Measurements from ENCODE around the gene GJA1. TPM values are rescaled to one million over a fixed set of nuclear protein-coding genes. Genes with fewer than 3 reads are reported as not detected.

Gene GJA1
- total and polyA plus RNA-seq, 4 donors, result 20.7 to 90.0 (median 65.5) TPM

GRCh38 chr6:121399966-121400365 is 35.5 kb upstream of the GJA1 start:
- H3K9ac ChIP-seq (ENCODE audit: insufficient read depth in 1 of 2, low read length in 2 of 2), result no peak overlapping the region
- TF ChIP-seq CTCF (IDR thresholded peaks at IDR 0.05; ENCODE audit: control extremely low read depth, extremely low read depth), result no peak
- H3K36me3 ChIP-seq (ENCODE audit: control insufficient read depth in 4 of 4, insufficient read depth in 4 of 4, low read length in 4 of 4), result no peaks in the 10 kb centered on the region
- H3K9me3 ChIP-seq (ENCODE audit: control insufficient read depth in 4 of 4, insufficient read depth in 3 of 4, low read length in 3 of 4), result peaks cover 0 to 3% (median 0%) of the 10 kb centered on the region in 4 donors
- no peak overlapping the region for H3K27ac ChIP-seq (ENCODE audit: low read depth in 1 of 2, low read length in 1 of 2)
- no peaks in the 10 kb centered on the region for H3K27me3 ChIP-seq (ENCODE audit: control insufficient read depth in 3 of 3, insufficient read depth in 3 of 3, low read length in 2 of 3)
- ATAC-seq (ENCODE audit: insufficient read depth, low FRiP score) (no peak), DNase-seq (no peak)
- 77% methylated on average over 2 of the region's 2 CpGs for WGBS, 2 donors
- no peak overlapping the region for H3K4me3 ChIP-seq
- H3K4me1 ChIP-seq (ENCODE audit: control insufficient read depth in 5 of 5, insufficient read depth in 5 of 5, low read length in 5 of 5), result no peaks in the 10 kb centered on the region

GRCh38 chr6:121403964-121404363 is 31.5 kb upstream of the GJA1 start:
- Histone ChIP-seq H3K4me1 (ENCODE audit: control insufficient read depth in 5 of 5, insufficient read depth in 5 of 5, low read length in 5 of 5) (no peaks in the 10 kb centered on the region), H3K9me3 (ENCODE audit: control insufficient read depth in 4 of 4, insufficient read depth in 3 of 4, low read length in 3 of 4) (peaks cover 0 to 3% (median 0%) of the 10 kb centered on the region in 4 donors), H3K27me3 (ENCODE audit: control insufficient read depth in 3 of 3, insufficient read depth in 3 of 3, low read length in 2 of 3) (no peaks in the 10 kb centered on the region), H3K27ac (ENCODE audit: low read depth in 1 of 2, low read length in 1 of 2) (no peak overlapping the region), H3K9ac (ENCODE audit: insufficient read depth in 1 of 2, low read length in 2 of 2) (no peak overlapping the region), H3K36me3 (ENCODE audit: control insufficient read depth in 4 of 4, insufficient read depth in 4 of 4, low read length in 4 of 4) (no peaks in the 10 kb centered on the region), H3K4me3 (no peak overlapping the region)
- 93% methylated on average over 2 of the region's 2 CpGs for WGBS, 2 donors
- no peak for TF ChIP-seq CTCF (IDR thresholded peaks at IDR 0.05; ENCODE audit: control extremely low read depth, extremely low read depth)
- DNase-seq, result no peak
- no peak for ATAC-seq (ENCODE audit: insufficient read depth, low FRiP score)

DNA sequence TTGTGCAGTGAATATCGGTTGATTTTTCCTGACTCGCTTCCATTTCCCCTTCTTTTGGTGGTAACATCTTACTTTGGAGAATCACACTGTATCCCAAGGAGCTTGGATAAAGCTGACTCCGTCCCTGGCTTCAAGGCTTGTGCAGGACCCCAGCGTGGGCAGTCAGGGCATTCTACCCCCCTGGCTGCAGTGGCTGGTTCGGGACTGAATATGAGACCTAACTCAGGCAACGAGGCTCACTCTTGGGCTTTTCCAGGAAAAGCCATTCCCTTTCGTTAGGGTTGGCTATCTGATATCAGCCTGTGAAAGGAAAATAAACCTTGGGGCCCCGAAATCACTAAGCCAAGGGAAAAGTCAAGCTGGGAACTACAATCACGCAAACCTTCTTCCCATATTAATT is 30.1 kb upstream of the GJA1 start:
- Histone ChIP-seq H3K4me3 (no peak overlapping the region), H3K4me1 (ENCODE audit: control insufficient read depth in 5 of 5, insufficient read depth in 5 of 5, low read length in 5 of 5) (no peaks in the 10 kb centered on the region), H3K36me3 (ENCODE audit: control insufficient read depth in 4 of 4, insufficient read depth in 4 of 4, low read length in 4 of 4) (no peaks in the 10 kb centered on the region), H3K27me3 (ENCODE audit: control insufficient read depth in 3 of 3, insufficient read depth in 3 of 3, low read length in 2 of 3) (no peaks in the 10 kb centered on the region), H3K9ac (ENCODE audit: insufficient read depth in 1 of 2, low read length in 2 of 2) (no peak overlapping the region), H3K27ac (ENCODE audit: low read depth in 1 of 2, low read length in 1 of 2) (no peak overlapping the region), H3K9me3 (ENCODE audit: control insufficient read depth in 4 of 4, insufficient read depth in 3 of 4, low read length in 3 of 4) (peaks cover 0 to under 1% (median 0%) of the 10 kb centered on the region in 4 donors)
- no peak for DNase-seq
- WGBS, 2 donors, result 69 to 72% methylated on average over 9 of the region's 9 CpGs
- no peak for ATAC-seq (ENCODE audit: insufficient read depth, low FRiP score)
- TF ChIP-seq CTCF (IDR thresholded peaks at IDR 0.05; ENCODE audit: control extremely low read depth, extremely low read depth), result no peak

GRCh38 chr6:121408321-121408720 is 27.1 kb upstream of the GJA1 start:
- DNase-seq (no peak), ATAC-seq (ENCODE audit: insufficient read depth, low FRiP score) (no peak)
- Histone ChIP-seq H3K4me3 (no peak overlapping the region), H3K36me3 (ENCODE audit: control insufficient read depth in 4 of 4, insufficient read depth in 4 of 4, low read length in 4 of 4) (no peaks in the 10 kb centered on the region), H3K27me3 (ENCODE audit: control insufficient read depth in 3 of 3, insufficient read depth in 3 of 3, low read length in 2 of 3) (no peaks in the 10 kb centered on the region), H3K4me1 (ENCODE audit: control insufficient read depth in 5 of 5, insufficient read depth in 5 of 5, low read length in 5 of 5) (no peaks in the 10 kb centered on the region), H3K9ac (ENCODE audit: insufficient read depth in 1 of 2, low read length in 2 of 2) (no peak overlapping the region), H3K9me3 (ENCODE audit: control insufficient read depth in 4 of 4, insufficient read depth in 3 of 4, low read length in 3 of 4) (no peaks in the 10 kb centered on the region), H3K27ac (ENCODE audit: low read depth in 1 of 2, low read length in 1 of 2) (no peak overlapping the region)
- TF ChIP-seq CTCF (IDR thresholded peaks at IDR 0.05; ENCODE audit: control extremely low read depth, extremely low read depth), result no peak
- WGBS, 2 donors, result 95 to 96% methylated on average over 19 of the region's 19 CpGs

All from lung (tissue), 12 donors.